AG04450 (cell line): ENCODE data around the gene SLC2A3. TPM values are rescaled to one million over a fixed set of nuclear protein-coding genes. Genes with fewer than 3 reads are reported as not detected.
"Not testable (repeated sequence)": the region's sequence is repeated elsewhere in the genome, so short reads cannot be mapped to it uniquely, and the experiment has no call there.

Experiments
- CTCF ChIA-PET: fragments of 300-600, 350-600 bp; formaldehyde crosslinking; extraction: SDS; loops from one replicate; lab custom pipeline; 2022; ENCODE audit warnings: antibody characterized with exemption, inconsistent platforms; lab: Charles Lee
- POLR2A ChIA-PET: fragments of 350-600 bp; formaldehyde crosslinking; extraction: SDS; loops from one replicate; lab custom pipeline; 2021; ENCODE audit warnings: antibody characterized with exemption, inconsistent platforms; lab: Yijun Ruan, JAX
- DNase-seq: peaks from one replicate; pipeline ENCODE4 v3.0.0-alpha.2; 2011; ENCODE audit warnings: low read depth, low spot score
- H3K27ac ChIP-seq: one replicate; pipeline ENCODE4 v1.5.1; 2012; ENCODE audit warnings: low read depth, low read length, control low read depth
- H3K27me3 ChIP-seq: one replicate; pipeline ENCODE4 v1.6.0; 2012; ENCODE audit warnings: low read length; ENCODE audit not compliant: control insufficient read depth, insufficient read depth
- H3K4me3 ChIP-seq: 2 replicates; pipeline ENCODE4 v1.5.1; 2011; ENCODE audit warnings: mild to moderate bottlenecking, low read depth, low read length, control low read depth
- H3K9me3 ChIP-seq: 2 replicates; pipeline ENCODE4 v1.5.1; 2012; ENCODE audit warnings: low read length; ENCODE audit not compliant: control insufficient read depth, insufficient read depth
- CTCF ChIP-seq: IDR thresholded peaks from 2 replicates; pipeline ENCODE4 v1.5.1; 2011; ENCODE audit warnings: low read depth, low read length, control low read depth, inconsistent platforms
- polyA plus RNA-seq: library from polyadenylated mRNA; depleted of rRNA; stranded (reverse); fragments of >200 nt; gene quantifications from 2 replicates; pipeline ENCODE4 v1.2.3, GENCODE V29; 2011

The SLC2A3 gene
- polyA plus RNA-seq, 1 experiment, result 58.5 TPM

- H3K27me3 ChIP-seq, result no peaks in the 10 kb centered on the region
- POLR2A ChIA-PET, result interaction anchor here (0.7 to 0.9 kb wide), 2 partner anchors 31 to 117 kb away, joined by 3 read pairs; no protein-coding TSS in a partner anchor
- no peak overlapping the region for H3K4me3 ChIP-seq
- DNase-seq, result no peak
- CTCF ChIA-PET, result interaction anchor here (0.6 to 2.5 kb wide), 2 partner anchors 33 to 113 kb away, joined by 3 to 10 read pairs; no protein-coding TSS in a partner anchor
- no peak for TF ChIP-seq CTCF
- H3K27ac ChIP-seq, result no peak overlapping the region
- H3K9me3 ChIP-seq, result no peaks in the 10 kb centered on the region
Measured at GRCh38 chr12:7966563-7966962, 30.6 kb upstream of the SLC2A3 start.

- H3K27ac ChIP-seq, H3K27me3 ChIP-seq, H3K9me3 ChIP-seq, DNase-seq, H3K4me3 ChIP-seq: not testable (repeated sequence)
- ChIA-PET POLR2A (interaction anchor here (0.6 to 1.0 kb wide), 2 partner anchors 31 to 36 kb away, joined by 3 read pairs; no protein-coding TSS in a partner anchor), CTCF (interaction anchor here (6.0 kb wide), 1 partner anchor 31 kb away, joined by 63 read pairs; no protein-coding TSS in a partner anchor)
Measured at GRCh38 chr12:7964669-7965068, 28.7 kb upstream of the SLC2A3 start.

GRCh38 chr12:7961395-7962178 is 25.6 kb upstream of the SLC2A3 start:
- POLR2A ChIA-PET, result interaction anchor here (1.2 to 3.3 kb wide), 6 partner anchors 9 to 102 kb away, joined by 3 to 107 read pairs (median 9); partner anchors contain the start of gene SLC2A3

GRCh38 chr12:7959701-7960121 is 23.7 kb upstream of the SLC2A3 start:
- H3K27ac ChIP-seq, result no peak overlapping the region
- no peak for DNase-seq
- ChIA-PET CTCF (interaction anchor here (0.6 to 6.0 kb wide), 10 partner anchors 12 to 122 kb away, joined by 3 to 63 read pairs (median 6); partner anchors contain the start of gene SLC2A3), POLR2A (interaction anchor here (2.6 to 3.3 kb wide), 2 partner anchors 22 to 25 kb away, joined by 20 to 107 read pairs; partner anchors contain the start of gene SLC2A3)
- no peaks in the 10 kb centered on the region for H3K27me3 ChIP-seq
- H3K4me3 ChIP-seq, result no peak overlapping the region
- H3K9me3 ChIP-seq, result no peaks in the 10 kb centered on the region; the same call in 1 of the 2 replicates
- TF ChIP-seq CTCF, result no peak

More at GRCh38 chr12:7961395-7962178, 25.6 kb upstream of the SLC2A3 start:
- CTCF ChIA-PET, result interaction anchor here (0.5 to 6.0 kb wide), 9 partner anchors 11 to 1751 kb away, joined by 3 to 63 read pairs (median 7); partner anchors contain the start of gene SLC2A3
- H3K27me3 ChIP-seq, result no peaks in the 10 kb centered on the region
- DNase-seq, result peak; percentile 46
- no peaks in the 10 kb centered on the region for H3K9me3 ChIP-seq
- H3K27ac ChIP-seq, result no peak overlapping the region
- H3K4me3 ChIP-seq, result peak overlapping the region; percentile 72
- TF ChIP-seq CTCF, result no peak

GRCh38 chr12:7959278-7959677 is 23.3 kb upstream of the SLC2A3 start:
- no peak for DNase-seq
- Histone ChIP-seq H3K27me3 (no peaks in the 10 kb centered on the region), H3K9me3 (no peaks in the 10 kb centered on the region; the same call in 1 of the 2 replicates), H3K27ac (no peak overlapping the region), H3K4me3 (no peak overlapping the region)
- no peak for TF ChIP-seq CTCF
- CTCF ChIA-PET, result interaction anchor here (2.0 to 6.0 kb wide), 5 partner anchors 20 to 100 kb away, joined by 5 to 63 read pairs (median 18); partner anchors contain the start of gene SLC2A3
- POLR2A ChIA-PET, result no interaction called here

- CTCF ChIA-PET, result interaction anchor here (0.6 to 1.3 kb wide), 2 partner anchors 17 to 54 kb away, joined by 3 to 5 read pairs; no protein-coding TSS in a partner anchor
- H3K9me3 ChIP-seq, DNase-seq, H3K27ac ChIP-seq, H3K4me3 ChIP-seq, H3K27me3 ChIP-seq, POLR2A ChIA-PET: not testable (repeated sequence)
Measured at GRCh38 chr12:7954877-7955276, 18.9 kb upstream of the SLC2A3 start.

- H3K27me3 ChIP-seq, DNase-seq, H3K4me3 ChIP-seq, POLR2A ChIA-PET, H3K9me3 ChIP-seq, H3K27ac ChIP-seq: not testable (repeated sequence)
- CTCF ChIA-PET, result interaction anchor here (1.3 kb wide), 1 partner anchor 17 kb away, joined by 5 read pairs; no protein-coding TSS in a partner anchor
Measured at GRCh38 chr12:7954418-7954817, 18.4 kb upstream of the SLC2A3 start.

GRCh38 chr12:7953912-7954311 is 17.9 kb upstream of the SLC2A3 start:
- H3K27ac ChIP-seq, H3K4me3 ChIP-seq, CTCF ChIA-PET, H3K9me3 ChIP-seq, POLR2A ChIA-PET, H3K27me3 ChIP-seq, DNase-seq: not testable (repeated sequence)
